Psoas muscle (tissue), 8 donors: Measurements from ENCODE around the gene GSTT2B. TPM values are rescaled to one million over a fixed set of nuclear protein-coding genes. Genes with fewer than 3 reads are reported as not detected.
"Not testable (repeated sequence)": the region's sequence is repeated elsewhere in the genome, so short reads cannot be mapped to it uniquely, and the experiment has no call there.

Experiments used
- ATAC-seq, 4 donors: fragments of 200-7000 bp; cut with Tn5 transposase; one replicate each; pipeline ENCODE4 v1.9.1; 2020; ENCODE audit warnings: moderate library complexity in 3 of 4, mild to moderate bottlenecking in 2 of 4
- DNase-seq, 2 donors: peaks; one replicate each; pipeline ENCODE4 v3.0.0-alpha.2; 2020
- H3K27ac ChIP-seq: fragments of 200-600 bp; one replicate; pipeline ENCODE4 v1.8.0; 2022
- H3K27me3 ChIP-seq, 3 donors: fragments of 200-600 bp in 1 of 3; one replicate each; pipeline versions ENCODE4 v1.6.1 to v1.8.0; 2013 to 2022; ENCODE audit warnings: low read length in 2 of 3, mild to moderate bottlenecking in 2 of 3, moderate library complexity in 1 of 3; ENCODE audit not compliant: insufficient read depth in 3 of 3
- H3K36me3 ChIP-seq, 2 donors: fragments of 200-600 bp in 1 of 2; one replicate each; pipeline versions ENCODE4 v1.6.1 to v1.8.0; 2013 to 2022; ENCODE audit warnings: low read depth in 1 of 2, mild to moderate bottlenecking in 1 of 2, moderate library complexity in 1 of 2; ENCODE audit not compliant: insufficient read depth in 1 of 2
- H3K4me1 ChIP-seq: fragments of 200-600 bp; one replicate; pipeline ENCODE4 v1.8.0; 2022
- H3K4me3 ChIP-seq: fragments of 200-600 bp; one replicate; pipeline ENCODE4 v1.8.0; 2022; ENCODE audit warnings: mild to moderate bottlenecking
- H3K9me3 ChIP-seq: fragments of 200-600 bp; one replicate; pipeline ENCODE4 v1.8.0; 2022
- CTCF ChIP-seq: fragments of 200-600 bp; IDR thresholded peaks from one replicate; pipeline ENCODE4 v1.8.0; 2022; ENCODE audit warnings: antibody characterized with exemption
- WGBS, 3 donors: extraction: QIAGEN DNeasy Blood & Tissue Kit; methylation state at CpG; one replicate each; pipeline versions ENCODE4 v1.1.6 to v1.1.7; 2013; 5-methylcytosine and 5-hydroxymethylcytosine counted together
- intact Hi-C, 2 donors: fragments of 100-400 bp; cut with DNase I; formaldehyde crosslinking; loops; one replicate each; pipeline versions ENCODE4 v1.11.0 to v1.14.2; 2022
- polyA plus RNA-seq, 3 donors: library from polyadenylated mRNA; stranded (reverse); fragments of 200-250 nt; gene quantifications; one replicate each; pipeline ENCODE4 v1.2.3, GENCODE V29; 2013
- total RNA-seq, 4 donors: library from RNA; stranded (reverse); fragmentation: NEBNext Ultra II Directional in 2 of 4; extraction: Animal tissue kit (Norgen Biotek cat#: 25700) in 2 of 4; gene quantifications; one replicate each; pipeline versions ENCODE4 v1.2.1 to v1.2.4, GENCODE V29; 2021 to 2023
- donor health status: healthy with polysubstance abuse.
- donor health status: DM: no; HTN: no; CAD: no; lungs with moderate emphysema.
- donor health status: Bipolar disorder and iron deficiency.
- donor health status: healthy.
- donor health status: DM: yes; HTN: yes; CAD: no.
- donor health status: DM: no; HTN: no; CAD: no.
- donor health status: DM: no; HTN: no; CAD: no.
- donor health status: DM: yes; HTN: yes; CAD: no.

The GSTT2B gene
- total and polyA plus RNA-seq, 7 donors, result 4.0 to 27.5 (median 12.3) TPM

- intact Hi-C loops, result loop anchor here in 1 of 2 donors (5.0 kb wide), 1 partner anchor 68 kb away; no protein-coding TSS in a partner anchor
- 34 to 61% (median 34%) methylated on average over 6 of the region's 6 CpGs for WGBS, 3 donors
- no peaks in the 10 kb centered on the region for H3K27me3 ChIP-seq
- H3K9me3 ChIP-seq, result no peaks in the 10 kb centered on the region
- DNase-seq (peak in 1 of 2 donors; percentile 63), ATAC-seq (peak in 3 of 4 donors; percentile 37 to 46 (median 39))
- H3K4me1 ChIP-seq, result peaks cover 4% of the 10 kb centered on the region
- H3K27ac ChIP-seq, result peak within 1 kb of the TSS; percentile 46
- no peak within 1 kb of the TSS for H3K4me3 ChIP-seq
- no peaks in the 10 kb centered on the region for H3K36me3 ChIP-seq
- no peak for TF ChIP-seq CTCF
Observed at GRCh38 chr22:24005201-24005600, 44.2 kb upstream of the GSTT2B start, which contains the start of gene GSTT4. Gene GSTT4 (minus strand): TSS chr22:24005453. CDS start chr22:24005356, 97 bp downstream.

- intact Hi-C loops, result loop anchor here in 1 of 2 donors (5.0 kb wide), 1 partner anchor 153 kb away; no protein-coding TSS in a partner anchor
Observed at GRCh38 chr22:24003887-24004286, 42.9 kb upstream of the GSTT2B start.

GRCh38 chr22:24002851-24003250 lies 41.9 kb upstream of the GSTT2B start:
- Histone ChIP-seq H3K4me3 (no peak overlapping the region), H3K4me1 (peaks cover 4% of the 10 kb centered on the region), H3K9me3 (no peaks in the 10 kb centered on the region), H3K27me3 (no peaks in the 10 kb centered on the region), H3K36me3 (no peaks in the 10 kb centered on the region), H3K27ac (no peak overlapping the region)
- DNase-seq (no peak), ATAC-seq (no peak)
- 75 to 85% (median 84%) methylated on average over 5 of the region's 5 CpGs for WGBS, 3 donors
- TF ChIP-seq CTCF, result no peak
- intact Hi-C loops, result loop anchor here in 1 of 2 donors (5.0 kb wide), 1 partner anchor 154 kb away; no protein-coding TSS in a partner anchor

More at GRCh38 chr22:24003887-24004286, 42.9 kb upstream of the GSTT2B start:
- Histone ChIP-seq H3K4me1 (peaks cover 4% of the 10 kb centered on the region), H3K27ac (no peak overlapping the region), H3K4me3 (no peak overlapping the region), H3K36me3 (no peaks in the 10 kb centered on the region), H3K27me3 (no peaks in the 10 kb centered on the region), H3K9me3 (no peaks in the 10 kb centered on the region)
- DNase-seq (peak in 1 of 2 donors; percentile 41), ATAC-seq (no peak)
- TF ChIP-seq CTCF, result no peak
- WGBS, 3 donors, result 79 to 89% (median 83%) methylated on average over 9 of the region's 9 CpGs

- H3K27ac ChIP-seq, result no peak overlapping the region
- DNase-seq (no peak), ATAC-seq (no peak)
- intact Hi-C loops, result loop anchor here in 1 of 2 donors (5.0 kb wide), 1 partner anchor 155 kb away; no protein-coding TSS in a partner anchor
- no peaks in the 10 kb centered on the region for H3K27me3 ChIP-seq
- no peaks in the 10 kb centered on the region for H3K9me3 ChIP-seq
- H3K36me3 ChIP-seq, result no peaks in the 10 kb centered on the region
- WGBS, 3 donors, result 72 to 77% (median 72%) methylated on average over 10 of the region's 10 CpGs
- no peak for TF ChIP-seq CTCF
- peaks cover 4% of the 10 kb centered on the region for H3K4me1 ChIP-seq
- no peak overlapping the region for H3K4me3 ChIP-seq
Observed at GRCh38 chr22:24002272-24002671, 41.3 kb upstream of the GSTT2B start.

GRCh38 chr22:24001314-24001713 lies 40.3 kb upstream of the GSTT2B start:
- no peak overlapping the region for H3K4me3 ChIP-seq
- no peak for TF ChIP-seq CTCF
- ATAC-seq, result no peak
- H3K4me1 ChIP-seq, result peaks cover 4% of the 10 kb centered on the region
- 77 to 85% (median 83%) methylated on average over 7 to 9 of the region's 9 CpGs for WGBS, 3 donors
- intact Hi-C loops, result loop anchor here in 1 of 2 donors (5.0 kb wide), 1 partner anchor 156 kb away; no protein-coding TSS in a partner anchor
- no peak for DNase-seq
- H3K36me3 ChIP-seq, result no peaks in the 10 kb centered on the region
- H3K9me3 ChIP-seq, result no peaks in the 10 kb centered on the region
- H3K27me3 ChIP-seq, result no peaks in the 10 kb centered on the region
- no peak overlapping the region for H3K27ac ChIP-seq

GRCh38 chr22:23999779-24000178 lies 38.8 kb upstream of the GSTT2B start:
- H3K9me3 ChIP-seq, DNase-seq, H3K27me3 ChIP-seq, H3K4me3 ChIP-seq, H3K36me3 ChIP-seq, ATAC-seq, H3K27ac ChIP-seq, H3K4me1 ChIP-seq: not testable (repeated sequence)
- WGBS, 3 donors, result 82 to 83% (median 83%) methylated on average over 7 of the region's 7 CpGs
- intact Hi-C loops, result loop anchor here in 1 of 2 donors (5.0 kb wide), 1 partner anchor 158 kb away; no protein-coding TSS in a partner anchor
